CD4-positive, alpha-beta T cell treated with Interleukin-10 for 1 hour (primary cell): ENCODE measurements around the gene GIT2.
A peak's percentile ranks its signal among the peaks of the same experiment; 100 is the strongest.
"Not testable (repeated sequence)": the region's sequence is repeated elsewhere in the genome, so short reads cannot be mapped to it uniquely, and the experiment has no call there.

Experiments
- DNase-seq: peaks from one replicate; pipeline ENCODE4 v3.0.0-alpha.2; 2020

Gene GIT2

GRCh38 chr12:109995686-109996482 is at the start of gene GIT2:
Gene GIT2 (minus strand): TSS chr12:109996368. CDS start chr12:109996224, 144 bp downstream.
- peak; percentile 96 for DNase-seq

- no peak for DNase-seq
These were observed 46.1 kb upstream of the GIT2 start for GRCh38 chr12:110042264-110042663.

- DNase-seq: peak; percentile 50
These were observed 43.1 kb upstream of the GIT2 start for GRCh38 chr12:110039085-110039807.

GRCh38 chr12:110038741-110039084 is 42.5 kb upstream of the GIT2 start:
- no peak for DNase-seq

- no peak for DNase-seq
These were observed 41.1 kb upstream of the GIT2 start for GRCh38 chr12:110037315-110037714.

- DNase-seq: no peak
These were observed 39.5 kb upstream of the GIT2 start for GRCh38 chr12:110035534-110036104.

GRCh38 chr12:110033888-110034287 is 37.7 kb upstream of the GIT2 start:
- DNase-seq: no peak

GRCh38 chr12:110029290-110029815 is 33.2 kb upstream of the GIT2 start:
- no peak for DNase-seq

GRCh38 chr12:110028323-110028722 is 32.2 kb upstream of the GIT2 start:
- no peak for DNase-seq

GRCh38 chr12:110024051-110024450 is 27.9 kb upstream of the GIT2 start:
- DNase-seq: no peak

- no peak for DNase-seq
These were observed 27.2 kb upstream of the GIT2 start for GRCh38 chr12:110023059-110023980.

- DNase-seq: no peak
These were observed 24.8 kb upstream of the GIT2 start for GRCh38 chr12:110020956-110021355.

GRCh38 chr12:110015132-110015531 is 19.0 kb upstream of the GIT2 start:
- DNase-seq: peak; percentile 54

GRCh38 chr12:110012659-110013058 is 16.5 kb upstream of the GIT2 start:
- DNase-seq: no peak

- peak; percentile 42 for DNase-seq
These were observed 16.0 kb upstream of the GIT2 start for GRCh38 chr12:110012137-110012536.

- DNase-seq: peak; percentile 40
These were observed 14.9 kb upstream of the GIT2 start for GRCh38 chr12:110010853-110011723.

- not testable (repeated sequence) for DNase-seq
These were observed 12.7 kb upstream of the GIT2 start for GRCh38 chr12:110008681-110009398.

- DNase-seq: no peak
These were observed 11.7 kb upstream of the GIT2 start for GRCh38 chr12:110007881-110008280.

- DNase-seq: no peak
These were observed 9.9 kb upstream of the GIT2 start for GRCh38 chr12:110006115-110006514.

- peak; percentile 41 for DNase-seq
These were observed 9.3 kb upstream of the GIT2 start for GRCh38 chr12:110005319-110005973.
